Calu3 (cell line): ENCODE measurements around the gene MEPE. TPM values are rescaled to one million over a fixed set of nuclear protein-coding genes. Genes with fewer than 3 reads are reported as not detected.
A peak's percentile ranks its signal among the peaks of the same experiment; 100 is the strongest.

Experiments
- BruUV-seq: library from RNA; stranded (reverse); fragments of 400-500 nt; replicated peaks from 2 replicates; lab custom pipeline; 2021; lab: Mats Ljungman, UMichigan
- CTCF ChIA-PET: fragments of 300-600 bp; sonication (Branson Sonifier 250); formaldehyde crosslinking; loops from one replicate; lab custom pipeline; 2022; ENCODE audit warnings: antibody characterized with exemption; lab: Charles Lee
- DNase-seq: peaks from one replicate; pipeline ENCODE4 v3.0.0; 2022
- H3K27ac Mint-ChIP-seq: one replicate; pipeline ENCODE4 v1.8.0; 2022; ENCODE audit warnings: mixed read lengths; ENCODE audit not compliant: unreplicated experiment
- H3K27me3 Mint-ChIP-seq: one replicate; pipeline ENCODE4 v1.8.0; 2022; ENCODE audit warnings: mixed read lengths; ENCODE audit not compliant: unreplicated experiment
- H3K36me3 Mint-ChIP-seq: one replicate; pipeline ENCODE4 v1.8.0; 2022; ENCODE audit warnings: mild to moderate bottlenecking, moderate library complexity, mixed read lengths; ENCODE audit not compliant: insufficient read depth, unreplicated experiment
- H3K4me1 Mint-ChIP-seq: one replicate; pipeline ENCODE4 v1.8.0; 2022; ENCODE audit warnings: mild to moderate bottlenecking, low read depth, mixed read lengths; ENCODE audit not compliant: unreplicated experiment
- H3K4me3 Mint-ChIP-seq: one replicate; pipeline ENCODE4 v1.8.0; 2022; ENCODE audit warnings: mild to moderate bottlenecking, low read depth, moderate library complexity, mixed read lengths; ENCODE audit not compliant: unreplicated experiment
- H3K9me3 Mint-ChIP-seq: one replicate; pipeline ENCODE4 v1.8.0; 2022; ENCODE audit warnings: low read depth, mixed read lengths; ENCODE audit not compliant: unreplicated experiment
- CTCF ChIP-seq: fragments of 200-600 bp; IDR thresholded peaks from one replicate; pipeline ENCODE4 v1.8.0; 2022; ENCODE audit warnings: antibody characterized with exemption; ENCODE audit not compliant: unreplicated experiment
- intact Hi-C: fragments of 100-400 bp; cut with micrococcal nuclease; formaldehyde crosslinking; loops from one replicate; pipeline ENCODE4 v1.10.0; 2022; ENCODE audit not compliant: unreplicated experiment
- total RNA-seq: library from RNA; stranded (reverse); gene quantifications from 2 replicates; pipeline ENCODE4 v1.2.3, GENCODE V29; 2022

Gene MEPE
- total RNA-seq, 1 experiment from 2014 or later, result not detected

- peaks cover 6% of the 10 kb centered on the region for H3K9me3 Mint-ChIP-seq
- peaks cover 33% of the 10 kb centered on the region for H3K4me1 Mint-ChIP-seq
- H3K27ac Mint-ChIP-seq, result peak overlapping the region; percentile 77
- no peaks in the 10 kb centered on the region for H3K36me3 Mint-ChIP-seq
- DNase-seq, result no peak
- no peaks in the 10 kb centered on the region for H3K27me3 Mint-ChIP-seq
- intact Hi-C loops, result no loop called here
- CTCF ChIA-PET, result interaction anchor here (0.8 kb wide), 1 partner anchor 30 kb away, joined by 3 read pairs; no protein-coding TSS in a partner anchor
- BruUV-seq, result no TSS peak
- TF ChIP-seq CTCF, result no peak
- H3K4me3 Mint-ChIP-seq, result no peak overlapping the region
These were observed 32.5 kb downstream of the MEPE start for GRCh38 chr4:87865288-87865687.

DNA sequence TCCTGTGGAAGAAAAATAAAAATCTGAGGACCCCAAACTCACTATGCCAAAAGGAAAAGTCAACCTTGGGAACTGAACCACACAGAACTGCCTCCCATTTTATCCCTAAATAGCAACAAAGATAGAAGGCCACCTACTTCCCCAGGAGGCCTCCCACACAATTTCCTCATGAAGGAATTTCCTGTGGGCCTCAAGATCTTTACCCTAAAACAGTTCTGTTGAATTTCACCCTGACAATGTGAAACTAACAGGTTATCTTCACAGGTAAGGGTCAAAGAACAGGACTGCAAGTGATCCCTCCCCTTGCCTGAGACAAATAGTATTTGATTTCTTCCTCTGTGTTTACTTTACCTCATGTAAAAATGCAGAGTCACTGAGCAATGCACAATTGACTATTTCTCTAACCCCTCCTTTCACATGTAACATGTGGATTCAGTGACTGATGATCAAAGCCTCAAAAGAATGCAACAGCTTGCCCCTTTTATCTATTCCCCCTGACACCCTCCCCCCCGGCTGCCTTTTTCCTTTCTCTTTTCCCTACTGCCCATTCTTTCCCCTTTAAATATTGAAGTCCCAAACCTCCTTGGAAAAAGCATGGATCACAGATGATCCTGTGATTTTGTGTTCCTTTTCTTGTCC, 33.3 kb downstream of the MEPE start:
- Mint-ChIP-seq H3K27ac (peak overlapping the region; percentile 77), H3K4me1 (peaks cover 33% of the 10 kb centered on the region), H3K9me3 (peaks cover 6% of the 10 kb centered on the region), H3K27me3 (no peaks in the 10 kb centered on the region), H3K36me3 (no peaks in the 10 kb centered on the region), H3K4me3 (peak overlapping the region; percentile 12)
- DNase-seq, result no peak
- no TSS peak for BruUV-seq
- CTCF ChIA-PET, result interaction anchor here (0.5 kb wide), 1 partner anchor 396 kb away, joined by 5 read pairs; no protein-coding TSS in a partner anchor
- TF ChIP-seq CTCF, result no peak
- intact Hi-C loops, result no loop called here

GRCh38 chr4:87868522-87868921, 35.8 kb downstream of the MEPE start:
- Mint-ChIP-seq H3K4me1 (peaks cover 33% of the 10 kb centered on the region), H3K36me3 (no peaks in the 10 kb centered on the region), H3K4me3 (no peak overlapping the region), H3K27me3 (no peaks in the 10 kb centered on the region), H3K27ac (no peak overlapping the region), H3K9me3 (peaks cover 6% of the 10 kb centered on the region)
- DNase-seq, result no peak
- intact Hi-C loops, result no loop called here
- no TSS peak for BruUV-seq
- TF ChIP-seq CTCF, result no peak
- CTCF ChIA-PET, result no interaction called here

DNA sequence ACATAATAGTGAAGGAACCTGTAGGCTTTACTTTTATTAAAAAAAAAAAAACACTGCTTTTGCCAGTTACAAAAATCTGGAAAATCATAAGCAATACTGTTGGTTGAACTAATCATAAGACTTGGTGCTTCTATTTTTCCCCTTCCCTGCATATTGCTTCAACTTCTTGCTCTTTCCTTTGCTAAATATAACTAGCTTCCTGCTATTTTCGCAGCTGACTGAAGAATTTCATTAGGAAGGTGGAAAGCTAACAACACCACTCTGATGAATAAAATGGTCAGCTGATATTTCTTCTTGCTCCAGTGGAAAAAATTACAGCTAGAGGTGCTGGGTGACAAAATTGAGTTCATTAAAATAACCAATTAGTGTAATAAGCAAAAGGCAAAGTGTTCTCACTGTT, 39.3 kb downstream of the MEPE start:
- peaks cover 12% of the 10 kb centered on the region for H3K4me1 Mint-ChIP-seq
- no TSS peak for BruUV-seq
- peaks cover 6% of the 10 kb centered on the region for H3K9me3 Mint-ChIP-seq
- no peak overlapping the region for H3K27ac Mint-ChIP-seq
- intact Hi-C loops, result no loop called here
- no peak for TF ChIP-seq CTCF
- CTCF ChIA-PET, result no interaction called here
- no peaks in the 10 kb centered on the region for H3K36me3 Mint-ChIP-seq
- DNase-seq, result no peak
- no peaks in the 10 kb centered on the region for H3K27me3 Mint-ChIP-seq
- no peak overlapping the region for H3K4me3 Mint-ChIP-seq
